HG03378 (cell line): ENCODE results near the gene LIG1.
A peak's percentile ranks its signal among the peaks of the same experiment; 100 is the strongest.

Experiments used
- ATAC-seq: cut with Tn5 transposase; IDR thresholded peaks from one replicate; pipeline ENCODE4 v1.9.1; 2021; ENCODE audit warnings: mild to moderate bottlenecking, moderate library complexity; ENCODE audit not compliant: unreplicated experiment

Gene LIG1

DNA sequence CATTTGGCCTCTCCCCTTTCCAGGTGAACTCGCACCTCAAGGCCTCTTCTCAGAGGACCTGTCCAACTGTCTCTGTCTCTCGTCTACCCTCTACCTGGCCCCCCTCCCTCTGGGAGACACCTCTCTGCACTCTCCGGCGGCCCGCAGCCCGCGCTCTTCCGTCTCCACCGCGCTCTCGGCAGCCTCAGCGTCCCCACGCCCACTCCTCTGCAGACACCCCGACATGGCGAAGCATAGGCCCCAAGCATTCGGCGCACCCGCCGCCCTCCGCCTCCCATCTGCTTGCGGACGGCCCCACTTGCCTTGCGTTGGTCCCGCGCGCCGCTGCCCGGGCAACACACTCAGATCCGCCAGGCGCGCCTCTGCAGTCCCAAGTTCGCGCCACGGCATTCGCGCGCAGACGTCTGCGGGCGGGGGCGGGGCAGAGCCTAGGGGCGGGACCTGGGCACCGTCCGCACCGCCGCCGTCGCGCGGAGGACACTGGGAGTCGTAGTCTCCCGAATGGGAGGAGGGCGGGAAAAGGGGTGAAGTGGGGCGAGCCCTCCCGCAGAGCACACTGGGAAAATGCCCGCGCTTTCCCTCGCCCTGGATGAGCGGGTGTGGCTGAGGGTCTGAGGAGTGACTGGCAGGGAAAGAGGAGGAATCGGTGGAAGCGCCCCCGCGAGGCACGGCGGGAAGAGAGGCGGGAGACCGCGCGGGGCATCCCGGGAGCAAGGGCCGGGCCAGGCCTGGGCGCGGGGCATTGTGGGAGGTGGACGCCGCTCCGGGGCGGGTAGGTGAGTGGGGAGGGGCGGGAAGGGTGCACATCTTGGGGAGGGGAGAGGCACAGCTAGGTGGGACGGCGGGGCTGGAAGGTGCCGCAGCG is at the start of gene LIG1, which contains the start of gene ZSWIM9:
TSS of gene LIG1 (minus strand) at position 406 of the 865 bp plus-strand sequence. CDS start 4,778 bp downstream, outside the sequence.
TSS of gene ZSWIM9 (plus strand) at position 742 of the 865 bp plus-strand sequence. CDS start 1,123 bp downstream, outside the sequence.
- peak; percentile 65 for ATAC-seq

DNA sequence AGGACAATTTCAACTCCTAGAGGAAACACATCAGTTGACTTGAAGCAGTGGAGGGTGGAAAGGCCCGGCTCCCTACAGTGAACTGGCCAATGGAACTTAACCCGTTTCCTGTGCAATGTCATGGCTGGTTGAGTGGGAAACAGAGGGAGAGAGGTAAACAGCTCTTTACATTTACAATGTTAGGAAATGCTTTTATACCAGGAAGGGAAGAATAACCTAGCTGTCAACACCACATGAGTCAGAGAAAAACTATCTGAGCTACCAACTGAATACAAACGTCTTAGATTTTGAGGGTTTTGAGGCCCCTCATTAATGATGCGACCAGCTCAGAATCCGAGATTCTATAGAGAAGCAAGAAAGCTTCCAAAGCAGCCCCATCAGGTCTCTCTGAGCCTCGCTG is 48.9 kb upstream of the LIG1 start:
- no peak for ATAC-seq

DNA sequence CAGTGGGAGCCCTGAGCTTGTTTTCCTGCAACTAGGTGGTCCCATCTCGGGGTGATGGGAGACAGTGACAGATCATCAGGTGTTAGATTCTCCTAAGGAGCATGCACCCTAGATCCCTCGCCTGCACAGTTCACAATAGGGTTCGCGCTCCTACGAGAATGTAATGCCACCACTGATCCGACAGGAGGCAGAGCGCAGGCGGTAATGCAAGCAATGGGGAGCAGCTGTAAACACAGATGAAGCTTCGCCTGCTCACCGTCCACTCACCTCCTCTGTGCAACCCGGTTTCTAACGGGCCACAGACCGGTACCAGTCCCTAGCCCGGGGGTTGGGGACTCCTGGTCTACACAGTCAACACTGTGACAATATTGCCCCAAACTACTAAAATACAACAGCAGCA is 46.8 kb upstream of the LIG1 start:
- no peak for ATAC-seq

DNA sequence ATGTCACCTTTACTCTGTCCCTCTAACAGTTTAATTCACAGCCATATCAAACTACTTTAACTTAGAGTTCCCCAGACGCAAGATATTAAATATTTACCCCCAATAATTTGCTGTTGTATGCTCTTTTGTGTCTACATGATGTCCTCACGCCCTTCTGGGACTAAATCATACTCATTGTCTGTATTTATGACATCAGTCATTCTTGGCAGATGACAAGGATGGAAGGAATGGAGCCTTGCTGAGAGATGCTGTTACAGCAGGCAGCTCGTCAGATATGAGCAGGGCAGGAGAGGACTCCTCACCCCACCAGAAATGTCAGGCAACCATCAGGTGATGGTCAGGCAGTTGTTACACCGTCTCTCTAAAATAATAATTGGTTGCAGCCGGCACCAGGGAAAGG is 43.8 kb upstream of the LIG1 start:
- no peak for ATAC-seq

DNA sequence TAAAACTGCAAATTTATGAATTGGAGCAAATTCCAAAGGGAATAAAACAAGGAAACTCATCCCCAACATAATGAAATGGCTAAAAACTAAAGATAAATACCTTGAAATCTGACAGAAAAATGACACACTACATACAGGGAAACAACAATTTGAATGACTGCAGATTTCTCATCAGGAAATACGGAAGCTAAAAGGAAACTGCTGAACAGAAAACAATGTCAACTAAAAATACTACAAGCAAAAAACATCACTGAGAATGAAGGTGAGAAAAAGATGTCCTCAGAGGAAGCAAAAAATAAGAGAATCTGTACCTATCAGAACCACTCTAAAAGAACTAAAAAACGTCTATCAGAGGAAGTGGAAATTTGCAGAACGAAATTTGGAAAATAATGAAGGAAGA is 39.9 kb upstream of the LIG1 start:
- ATAC-seq: no peak

DNA sequence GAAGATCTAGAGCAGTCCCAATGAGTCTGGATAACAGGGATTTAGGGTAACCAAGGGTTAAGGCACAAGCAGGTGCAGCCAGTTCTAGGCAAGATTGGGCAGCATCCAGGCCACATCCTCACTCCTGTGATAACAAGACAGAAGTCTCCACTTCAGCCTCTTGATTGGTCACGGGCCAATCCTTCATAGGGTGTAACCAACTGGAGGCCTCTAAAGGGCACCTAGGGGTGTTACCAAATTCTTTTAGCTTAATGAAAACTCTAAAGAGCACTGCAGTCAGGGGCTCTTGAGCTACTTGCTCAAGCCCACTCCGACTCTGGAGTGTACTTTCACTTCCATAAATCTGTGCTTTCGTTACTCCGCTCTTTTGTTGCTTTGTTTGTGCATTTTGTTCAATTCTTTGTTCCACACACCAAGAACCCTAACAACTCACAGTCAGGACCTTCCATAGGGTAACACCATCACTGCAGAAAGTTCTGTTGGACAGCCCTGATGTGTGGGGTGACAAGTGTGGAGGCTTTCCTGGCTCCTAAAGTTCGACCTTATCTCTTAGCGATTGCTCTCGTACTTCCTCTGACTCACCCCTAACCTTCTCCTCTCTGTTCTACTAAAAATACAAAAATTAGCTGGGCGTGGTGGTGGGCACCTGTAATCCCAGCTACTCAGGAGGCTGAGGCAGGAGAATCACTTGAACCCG is 36.4 kb upstream of the LIG1 start:
- ATAC-seq: no peak

DNA sequence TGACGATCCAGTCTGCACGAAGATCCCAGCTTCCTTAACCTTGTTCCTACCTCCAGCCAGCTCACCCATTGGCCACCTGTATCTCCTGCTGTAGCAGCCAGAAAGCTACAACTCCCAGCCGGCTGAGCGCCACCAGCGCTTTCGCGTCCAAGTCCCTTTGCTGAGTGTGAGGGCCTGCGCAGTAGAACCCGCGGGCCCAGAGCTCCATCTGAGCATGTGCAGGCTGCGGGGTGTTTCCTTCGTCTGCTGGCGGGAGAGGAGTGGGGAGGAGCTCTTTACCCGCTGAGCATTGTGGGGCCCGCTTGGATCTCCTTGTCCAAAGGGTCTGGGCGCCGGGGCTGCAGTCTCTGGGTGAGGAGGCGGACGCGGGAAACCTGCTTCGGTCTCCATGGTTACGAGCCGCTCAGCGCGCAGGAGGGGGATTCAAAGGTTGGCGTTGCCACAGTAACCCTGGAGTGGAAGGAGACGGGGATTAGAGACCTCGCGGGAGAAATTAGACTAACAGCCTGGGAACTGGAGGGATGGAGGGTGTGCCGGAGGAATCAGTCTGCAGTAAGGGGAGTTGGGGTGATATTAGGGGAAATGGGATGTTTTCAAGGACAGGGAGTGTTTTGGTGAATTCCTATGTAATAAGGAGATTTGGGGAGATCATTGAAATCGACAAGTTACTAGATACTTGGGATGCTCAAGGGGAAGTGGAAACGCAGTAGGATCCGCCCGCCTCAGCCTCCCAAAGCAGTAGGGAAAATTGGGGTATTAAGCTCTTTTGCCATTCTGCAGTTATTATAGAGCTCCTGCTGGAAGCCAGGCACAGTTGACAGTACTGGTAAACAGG is 33.9 kb upstream of the LIG1 start:
- ATAC-seq: peak; percentile 78

DNA sequence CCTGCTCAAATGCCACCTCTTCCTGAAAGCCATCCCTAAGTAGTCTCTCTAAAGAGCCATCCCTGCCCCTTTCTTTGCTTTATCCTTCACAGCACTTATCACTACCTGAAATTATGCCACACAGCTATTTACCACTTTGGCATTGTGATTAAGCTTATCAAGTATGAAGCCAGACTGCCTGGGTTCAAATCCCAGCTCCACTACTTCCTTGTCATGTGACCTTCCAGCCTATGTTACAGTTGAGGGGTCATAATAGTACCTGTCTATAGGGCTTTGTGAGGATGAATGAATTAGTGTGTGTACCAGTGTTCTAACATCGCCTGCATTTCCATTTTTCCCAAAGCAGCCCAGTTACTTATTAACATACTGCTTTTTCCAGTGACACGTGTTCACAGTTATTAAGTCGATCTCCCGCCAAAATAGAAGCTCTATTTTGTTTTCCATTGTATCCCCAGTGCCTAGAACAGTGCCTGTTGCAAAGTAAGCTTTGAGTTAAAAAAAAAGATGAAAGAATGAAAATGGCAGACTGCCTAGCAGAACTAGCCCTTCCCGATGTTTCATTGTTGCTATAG is 33.2 kb upstream of the LIG1 start:
- ATAC-seq: no peak

DNA sequence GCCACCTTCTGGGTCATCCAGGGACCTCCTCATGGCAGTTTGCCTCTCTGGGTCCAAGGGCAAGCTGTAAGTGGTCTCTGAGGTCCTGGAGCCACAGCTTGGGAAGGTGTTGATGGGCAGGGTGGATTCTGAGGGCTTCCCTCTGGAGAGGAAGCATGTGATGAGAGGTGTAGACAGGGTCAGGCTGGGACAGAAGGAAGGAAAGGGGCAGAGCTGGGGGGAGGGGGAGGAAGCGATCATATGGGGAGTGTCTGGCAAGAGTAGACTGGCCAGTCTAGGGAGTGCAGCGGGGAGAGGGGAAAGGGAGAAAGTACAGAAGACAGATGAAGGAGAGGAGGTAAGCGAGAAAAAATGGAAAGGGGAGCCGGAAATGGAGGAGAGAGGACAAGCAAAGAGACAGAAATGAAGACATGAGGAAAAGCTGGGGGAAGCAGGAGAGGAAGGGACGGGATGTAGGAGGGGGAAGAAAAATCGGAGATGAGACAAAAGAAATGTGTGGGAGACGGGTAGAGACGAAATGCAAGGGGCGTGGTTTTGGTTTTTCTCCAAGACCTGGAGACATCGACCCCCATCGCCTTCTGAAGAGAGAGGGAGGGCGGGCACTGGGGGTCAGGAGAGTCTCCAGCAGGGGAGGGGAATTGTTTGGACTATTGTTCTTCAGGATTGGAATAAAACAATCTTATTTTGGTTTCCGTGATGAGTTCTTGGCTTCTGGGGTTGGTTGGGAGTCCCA is 27.0 kb upstream of the LIG1 start:
- ATAC-seq: no peak

DNA sequence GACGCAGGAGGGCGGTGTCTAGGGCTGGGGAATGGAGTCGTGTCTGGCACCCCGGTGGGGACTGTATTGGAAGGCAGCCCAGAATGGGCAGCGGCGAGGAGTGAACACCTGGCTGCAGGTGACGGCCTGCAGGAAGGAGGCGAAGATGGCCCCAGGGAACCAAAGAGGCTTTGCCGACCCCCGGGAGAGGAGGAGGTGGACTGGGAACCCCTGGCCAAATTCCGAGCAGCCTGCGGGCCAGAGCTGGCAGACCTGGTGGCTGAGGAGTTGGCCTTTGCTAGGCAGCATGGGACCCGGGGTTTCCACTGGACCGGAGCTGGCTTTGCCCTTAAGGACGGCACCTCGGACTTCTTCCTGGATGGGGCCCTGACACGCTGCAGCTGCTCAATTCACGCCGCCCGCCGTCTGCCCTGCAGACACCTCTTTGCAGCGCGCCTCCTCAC is 26.2 kb upstream of the LIG1 start:
- no peak for ATAC-seq

DNA sequence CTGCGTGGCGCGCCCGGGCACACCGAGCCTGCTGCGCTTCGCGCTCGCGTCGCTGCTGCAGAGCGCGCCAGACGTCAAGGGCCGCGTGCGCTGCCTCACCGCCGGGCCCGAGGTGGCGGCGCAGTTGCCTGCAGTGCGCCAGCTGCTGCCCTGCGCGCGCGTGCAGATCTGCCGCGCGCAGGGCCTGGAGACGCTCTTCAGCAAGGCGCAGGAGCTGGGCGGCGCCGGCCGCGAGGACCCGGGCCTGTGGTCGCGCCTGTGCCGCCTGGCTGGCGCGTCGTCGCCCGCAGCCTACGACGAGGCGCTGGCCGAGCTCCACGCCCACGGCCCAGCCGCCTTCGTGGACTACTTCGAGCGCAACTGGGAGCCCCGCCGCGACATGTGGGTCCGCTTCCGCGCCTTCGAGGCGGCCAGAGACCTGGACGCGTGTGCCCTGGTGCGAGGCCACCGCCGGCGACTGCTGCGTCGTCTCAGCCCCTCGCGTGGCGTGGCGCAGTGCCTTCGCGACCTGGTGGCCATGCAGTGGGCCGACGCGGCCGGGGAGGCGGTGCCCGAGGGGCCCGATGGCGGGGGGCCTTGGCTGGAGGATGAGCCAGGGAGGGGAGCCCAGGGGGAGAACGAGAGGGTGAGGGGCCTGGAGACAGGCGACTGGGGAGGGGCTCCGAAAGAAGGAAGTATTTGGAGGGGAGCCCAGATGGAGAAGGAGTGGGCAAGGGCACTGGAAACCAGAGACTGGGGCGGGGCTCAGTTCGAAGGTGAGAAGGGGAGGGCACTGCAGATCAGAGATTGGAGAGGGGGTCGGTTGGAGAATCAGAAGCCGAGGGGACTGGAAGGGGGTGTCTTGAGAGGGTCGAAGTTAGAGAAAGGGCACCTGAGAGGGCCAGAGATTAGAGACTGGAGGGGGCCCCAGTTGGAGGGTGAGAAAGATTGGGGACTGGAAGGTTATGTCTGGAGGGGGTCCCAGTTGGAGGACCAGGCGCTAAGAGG is 25.0 kb upstream of the LIG1 start:
- no peak for ATAC-seq

DNA sequence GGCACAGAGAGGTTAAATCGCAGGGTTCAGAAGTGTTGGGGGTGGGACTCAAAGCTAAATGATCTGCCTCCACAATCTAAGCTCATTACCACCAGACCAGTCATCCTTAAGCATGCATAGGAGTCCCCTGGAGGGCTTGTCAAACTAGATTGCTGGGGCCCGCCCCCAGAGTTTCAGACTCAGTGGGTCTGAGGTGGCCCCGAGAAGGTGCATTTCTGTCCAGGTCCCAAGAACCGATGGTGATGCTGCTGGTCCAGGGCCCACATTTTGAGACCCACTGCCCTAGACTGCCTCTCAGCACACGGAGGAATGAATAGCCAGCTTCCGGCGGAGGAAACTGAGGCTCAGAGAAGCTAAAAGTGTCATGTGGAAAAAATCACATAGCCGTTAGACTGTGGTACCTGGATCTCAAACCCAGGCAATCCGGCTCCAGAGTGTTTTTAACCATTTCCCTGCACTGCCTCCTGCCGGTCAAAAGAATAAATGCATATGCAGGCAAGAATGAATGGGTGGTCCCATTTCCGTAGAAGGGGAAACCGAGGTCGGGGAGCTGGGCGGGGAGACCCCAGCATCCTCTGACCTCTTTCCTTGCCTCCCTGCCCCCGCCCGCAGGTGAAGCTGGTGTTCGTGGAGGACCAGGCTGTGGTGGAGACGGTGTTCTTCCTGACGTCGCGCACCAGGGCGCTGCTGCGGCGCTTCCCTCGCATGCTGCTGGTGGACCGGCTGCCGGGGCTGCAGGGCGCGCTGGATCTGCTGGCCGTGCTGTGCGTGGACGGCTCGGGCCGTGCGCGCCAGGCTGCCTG is 24.1 kb upstream of the LIG1 start:
- no peak for ATAC-seq

DNA sequence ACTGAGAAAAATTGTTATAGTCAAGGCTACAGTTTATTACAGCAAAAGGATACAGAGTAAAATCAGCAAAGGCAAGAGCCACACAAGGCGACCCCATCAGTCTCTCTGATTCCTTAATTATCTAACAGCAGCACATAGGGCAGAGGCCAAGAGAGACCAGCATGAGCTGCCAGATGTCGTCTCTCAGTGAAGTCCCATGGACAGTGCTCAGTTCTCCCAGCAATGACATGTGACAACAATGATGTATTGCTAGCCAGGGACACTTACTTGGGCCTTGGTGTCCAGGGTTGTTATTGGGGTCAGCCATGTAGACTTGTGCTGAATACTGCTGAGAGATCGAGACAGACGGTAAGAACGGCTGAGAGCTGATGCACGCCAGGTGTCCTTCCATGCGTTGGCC is 22.6 kb upstream of the LIG1 start:
- no peak for ATAC-seq

DNA sequence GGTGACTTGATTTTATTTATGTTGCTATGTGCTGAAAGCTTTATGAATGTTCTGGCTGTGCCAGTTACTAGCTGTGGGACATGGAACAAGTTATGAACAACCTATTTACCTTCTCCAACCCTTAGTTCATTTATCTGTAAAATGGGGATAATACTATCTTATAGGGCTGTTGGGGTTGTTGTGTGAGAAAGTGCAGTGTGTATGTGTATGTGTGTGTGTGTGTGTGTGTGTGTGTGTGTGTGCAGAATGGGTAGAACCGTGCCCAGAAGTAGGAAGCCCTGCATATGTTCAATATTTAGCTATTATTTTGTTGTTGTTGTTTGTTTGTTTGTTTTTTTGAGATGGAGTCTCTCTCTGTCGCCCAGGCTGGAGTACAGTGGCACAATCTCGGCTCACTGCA is 20.7 kb upstream of the LIG1 start:
- no peak for ATAC-seq

DNA sequence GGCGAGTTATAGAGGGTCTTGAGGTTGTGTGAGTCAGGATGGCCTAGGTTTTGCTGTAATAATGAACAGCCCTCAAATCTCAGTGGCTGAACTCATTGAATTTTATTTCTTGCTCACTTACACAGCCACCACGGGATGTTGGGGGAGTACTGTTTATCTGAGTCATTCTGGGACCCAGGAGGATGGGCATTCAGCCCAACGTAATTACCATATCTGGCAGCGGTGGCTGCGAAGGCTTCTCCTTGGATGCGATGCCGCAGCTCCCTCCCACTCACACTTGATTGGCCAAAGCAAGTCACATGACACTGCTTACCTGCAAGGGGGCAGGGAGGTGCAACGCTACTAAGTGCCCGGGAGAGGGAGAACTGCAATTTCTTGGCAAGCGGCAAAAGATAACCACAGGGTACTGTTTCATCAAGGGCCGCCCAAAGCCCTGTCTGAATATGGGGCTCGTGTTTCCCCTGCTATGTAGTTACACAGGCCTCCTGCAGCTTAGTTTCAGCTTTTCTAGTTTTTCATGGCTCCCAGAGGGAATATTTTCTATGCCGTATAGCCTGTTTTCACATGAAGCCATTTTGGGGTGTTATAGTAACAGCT is 20.2 kb upstream of the LIG1 start:
- ATAC-seq: no peak

DNA sequence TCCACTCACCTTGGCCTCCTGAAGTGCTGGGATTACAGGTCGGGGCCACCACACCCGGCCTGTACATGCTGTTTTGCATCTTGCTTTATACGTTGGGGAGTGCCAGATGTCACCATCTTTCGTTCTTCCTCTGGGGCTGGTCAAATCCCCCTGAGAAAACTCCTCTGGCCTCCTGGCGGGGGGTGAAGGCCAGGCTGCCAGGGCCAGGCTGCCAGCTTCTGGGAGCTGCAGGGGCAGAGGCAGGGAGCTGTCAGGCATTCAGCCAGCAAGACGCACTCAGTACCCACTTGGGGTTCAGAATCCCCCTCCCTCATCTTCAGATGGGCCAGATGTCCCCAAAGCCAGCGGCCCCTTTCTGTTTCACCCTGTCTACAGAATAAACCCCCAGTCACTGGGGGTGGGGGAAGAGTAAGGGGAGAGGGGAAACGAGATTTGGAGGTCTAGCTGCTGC is 16.4 kb upstream of the LIG1 start:
- no peak for ATAC-seq

DNA sequence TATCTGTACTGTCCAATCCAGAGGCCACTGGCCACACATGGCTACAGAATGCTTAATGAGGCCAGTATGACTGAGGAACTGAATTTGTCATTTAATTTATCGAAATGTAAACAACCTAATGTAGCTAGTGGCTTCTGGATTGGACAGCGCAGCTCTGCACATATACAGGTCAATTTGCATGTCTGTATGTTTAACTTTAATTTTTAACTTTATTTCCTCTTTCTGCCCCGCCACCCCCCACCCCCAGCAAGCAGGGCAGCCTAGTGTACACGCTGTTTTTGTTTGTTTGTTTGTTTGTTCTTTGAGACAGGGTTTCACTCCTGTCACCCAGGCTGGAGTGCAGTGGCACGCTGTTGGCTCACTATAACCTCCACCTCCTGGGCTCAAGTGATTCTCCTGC is 15.9 kb upstream of the LIG1 start:
- no peak for ATAC-seq

DNA sequence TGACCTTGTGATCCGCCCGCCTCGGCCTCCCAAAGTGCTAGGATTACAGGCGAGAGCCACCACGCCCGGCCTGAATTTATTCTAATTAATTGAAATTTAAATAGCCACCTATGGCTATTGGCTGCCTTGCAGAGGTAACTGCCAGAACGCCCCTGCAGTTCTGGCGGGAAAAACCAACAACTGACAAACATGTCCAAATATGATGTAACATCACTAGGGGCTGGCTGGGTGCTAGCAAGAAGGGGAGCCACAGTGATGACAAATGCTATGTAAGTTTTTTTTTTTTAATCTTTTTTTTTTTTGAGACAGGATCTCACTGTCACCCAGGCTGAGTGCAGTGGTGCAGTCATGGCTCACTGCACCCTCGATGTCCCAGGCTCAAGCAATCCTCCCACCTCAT is 13.2 kb upstream of the LIG1 start:
- ATAC-seq: no peak
